Stimulated activated naive CD8-positive, alpha-beta T cell treated with anti-CD3 and anti-CD28 coated beads, Interleukin-15, amount 100 ng/mL, for 72 hours (primary cell): ENCODE data around the gene BAZ1A.
A peak's percentile ranks its signal among the peaks of the same experiment; 100 is the strongest.
"Not testable (repeated sequence)": the region's sequence is repeated elsewhere in the genome, so short reads cannot be mapped to it uniquely, and the experiment has no call there.

Source experiments
- ATAC-seq: fragments of 150-1000 bp; cut with Tn5 transposase; 2 replicates; pipeline ENCODE4 v1.10.0; 2021; ENCODE audit warnings: mild to moderate bottlenecking, moderate library complexity
- DNase-seq, 2 donors: peaks; one replicate each; pipeline ENCODE4 v3.0.0; 2021 to 2022
- H3K27ac Mint-ChIP-seq, 2 donors: one replicate each; pipeline ENCODE4 v1.8.0; 2022; ENCODE audit warnings: mild to moderate bottlenecking in 2 of 2, mixed read lengths in 2 of 2, moderate library complexity in 2 of 2
- H3K27me3 Mint-ChIP-seq: one replicate; pipeline ENCODE4 v1.8.0; 2022; ENCODE audit warnings: mixed read lengths
- H3K4me1 Mint-ChIP-seq: one replicate; pipeline ENCODE4 v1.8.0; 2022; ENCODE audit warnings: mild to moderate bottlenecking, mixed read lengths
- H3K4me3 Mint-ChIP-seq, 2 donors: one replicate each; pipeline ENCODE4 v1.8.0; 2022; ENCODE audit warnings: mild to moderate bottlenecking in 2 of 2, mixed read lengths in 2 of 2, moderate library complexity in 1 of 2
- H3K9me3 Mint-ChIP-seq, 2 donors: one replicate each; pipeline ENCODE4 v1.8.0; 2022; ENCODE audit warnings: mixed read lengths in 2 of 2

BAZ1A gene

GRCh38 chr14:34775922-34776321 lies 99.2 kb downstream of the BAZ1A start:
- no peak overlapping the region for H3K4me3 Mint-ChIP-seq
- H3K9me3 Mint-ChIP-seq: no peaks in the 10 kb centered on the region
- H3K27me3 Mint-ChIP-seq: no peaks in the 10 kb centered on the region
- H3K27ac Mint-ChIP-seq: no peak overlapping the region
- no peak for ATAC-seq
- no peak for DNase-seq
- H3K4me1 Mint-ChIP-seq: no peaks in the 10 kb centered on the region

DNA sequence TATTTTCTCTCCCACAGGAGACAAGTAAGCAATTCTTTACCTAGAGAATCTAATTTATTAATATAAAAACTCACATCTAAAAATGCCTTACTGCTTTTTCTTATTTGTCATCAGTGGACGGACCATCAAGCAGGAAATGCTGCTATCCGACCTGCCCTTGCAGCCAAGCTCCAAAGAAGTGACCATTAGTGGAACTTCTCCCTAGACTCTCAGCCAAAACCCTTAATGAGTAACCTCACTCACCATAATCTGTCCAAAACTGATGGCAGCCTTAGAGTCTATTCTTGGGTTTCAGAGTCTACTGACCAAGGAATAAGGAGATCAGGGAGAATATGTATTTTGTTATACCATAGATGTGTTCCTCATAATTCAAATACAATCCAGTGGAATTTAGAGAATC lies 99.8 kb downstream of the BAZ1A start:
- Mint-ChIP-seq H3K4me3 (no peak overlapping the region), H3K27me3 (no peaks in the 10 kb centered on the region), H3K4me1 (no peaks in the 10 kb centered on the region), H3K9me3 (no peaks in the 10 kb centered on the region), H3K27ac (peak overlapping the region in 1 of 2 donors; percentile 42)
- ATAC-seq (no peak), DNase-seq (no peak)

DNA sequence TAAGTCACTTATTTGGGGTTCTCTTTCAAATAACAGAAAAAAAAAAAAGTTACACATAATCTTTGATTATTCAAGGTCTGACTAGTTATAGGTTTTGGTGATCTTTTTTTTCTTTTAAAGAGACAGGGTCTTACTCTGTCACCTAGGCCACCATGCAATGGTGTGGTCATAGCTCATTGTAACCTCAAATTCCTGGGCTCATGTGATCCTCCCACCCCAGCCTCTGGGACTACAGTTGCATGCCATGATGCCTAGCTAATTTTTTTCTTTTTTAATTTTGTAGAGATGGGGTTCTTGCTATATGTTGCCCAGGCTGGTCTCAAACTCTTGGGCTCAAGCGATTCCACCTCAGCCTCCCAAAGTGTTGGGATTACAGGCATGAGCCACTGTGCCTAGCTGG lies 104.3 kb downstream of the BAZ1A start:
- Mint-ChIP-seq H3K4me1 (no peaks in the 10 kb centered on the region), H3K27me3 (no peaks in the 10 kb centered on the region), H3K4me3 (no peak overlapping the region), H3K27ac (peak overlapping the region in 1 of 2 donors; percentile 54), H3K9me3 (no peaks in the 10 kb centered on the region)
- DNase-seq: no peak
- no peak for ATAC-seq

- DNase-seq (no peak), ATAC-seq (no peak)
- Mint-ChIP-seq H3K4me1 (no peaks in the 10 kb centered on the region), H3K9me3 (no peaks in the 10 kb centered on the region), H3K27ac (peak overlapping the region in 1 of 2 donors; percentile 81), H3K27me3 (no peaks in the 10 kb centered on the region), H3K4me3 (no peak overlapping the region)
These were observed 108.6 kb downstream of the BAZ1A start for GRCh38 chr14:34766606-34767005.

DNA sequence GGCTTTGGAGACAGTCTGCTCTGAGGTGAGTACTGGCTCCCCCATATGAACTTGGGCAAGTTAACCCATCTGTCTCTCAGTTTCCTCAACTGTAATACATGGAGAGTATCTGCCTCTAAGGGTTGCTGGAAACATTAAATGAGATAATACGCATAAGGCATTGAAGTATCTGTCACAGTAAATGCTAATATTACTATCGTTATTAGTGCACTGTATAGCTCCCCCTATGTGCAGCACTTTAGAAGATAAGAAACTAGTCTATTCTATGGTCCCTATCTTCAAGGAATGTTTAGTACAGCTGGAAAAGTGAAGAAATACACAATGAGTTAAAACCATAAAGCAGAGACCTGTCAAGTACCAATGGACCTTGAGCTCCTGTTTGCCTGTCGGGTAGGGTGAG lies 109.1 kb downstream of the BAZ1A start:
- ATAC-seq: no peak
- no peak overlapping the region for H3K4me3 Mint-ChIP-seq

DNA sequence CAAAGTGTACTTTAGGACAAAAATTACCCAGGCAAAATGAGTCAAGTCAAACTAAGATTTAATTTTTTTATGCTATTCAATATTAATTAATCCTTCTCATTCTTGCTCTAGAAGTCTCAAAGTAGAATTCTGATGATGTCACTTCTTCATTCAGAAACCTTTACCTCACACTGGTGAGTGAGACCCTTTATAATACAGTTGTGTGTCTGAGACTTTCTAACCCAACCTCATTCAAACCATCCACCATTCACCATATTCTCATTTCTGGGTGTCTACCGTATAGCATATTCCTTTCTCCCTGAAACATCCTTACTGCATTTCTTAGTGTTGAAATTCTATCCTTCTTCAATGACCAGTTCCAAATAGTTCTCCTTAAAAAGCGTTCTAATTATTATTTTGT lies 119.9 kb downstream of the BAZ1A start:
- no peaks in the 10 kb centered on the region for H3K4me1 Mint-ChIP-seq
- H3K27ac Mint-ChIP-seq: no peak overlapping the region
- H3K27me3 Mint-ChIP-seq: no peaks in the 10 kb centered on the region
- ATAC-seq: no peak
- H3K4me3 Mint-ChIP-seq: no peak overlapping the region
- H3K9me3 Mint-ChIP-seq: no peaks in the 10 kb centered on the region
- DNase-seq: no peak

More for the DNA sequence above, 109.1 kb downstream of the BAZ1A start:
- Mint-ChIP-seq H3K4me1 (no peaks in the 10 kb centered on the region), H3K27ac (peak overlapping the region in 1 of 2 donors; percentile 81), H3K9me3 (no peaks in the 10 kb centered on the region), H3K27me3 (no peaks in the 10 kb centered on the region)
- no peak for DNase-seq

GRCh38 chr14:34754687-34755086 lies 120.5 kb downstream of the BAZ1A start:
- ATAC-seq: no peak
- no peaks in the 10 kb centered on the region for H3K27me3 Mint-ChIP-seq
- no peaks in the 10 kb centered on the region for H3K4me1 Mint-ChIP-seq
- no peak overlapping the region for H3K27ac Mint-ChIP-seq
- no peak for DNase-seq
- no peak overlapping the region for H3K4me3 Mint-ChIP-seq
- no peaks in the 10 kb centered on the region for H3K9me3 Mint-ChIP-seq

GRCh38 chr14:34750670-34751069 lies 124.5 kb downstream of the BAZ1A start:
- no peak overlapping the region for H3K4me3 Mint-ChIP-seq

DNA sequence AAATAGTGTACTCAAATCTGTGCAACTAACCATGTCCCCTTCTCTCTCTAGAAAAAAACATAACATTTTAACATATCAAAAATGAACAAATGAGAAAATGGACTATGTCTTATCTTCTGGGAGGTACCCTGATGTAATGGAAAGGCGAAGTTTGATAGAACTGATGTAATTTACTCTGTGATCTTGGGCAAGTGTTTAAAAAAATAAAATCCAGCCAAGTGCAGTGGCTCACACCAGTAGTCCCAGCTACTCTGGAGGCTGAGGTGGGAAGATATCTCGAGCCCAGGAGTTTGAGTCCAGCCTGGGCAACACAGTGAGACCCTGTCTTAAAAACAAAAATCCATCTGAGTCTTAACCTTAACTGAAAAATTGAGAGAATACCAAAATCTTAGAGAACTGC lies 124.9 kb downstream of the BAZ1A start:
- Mint-ChIP-seq H3K27ac (peak overlapping the region in 1 of 2 donors; percentile 71), H3K4me3 (no peak overlapping the region), H3K9me3 (no peaks in the 10 kb centered on the region), H3K27me3 (no peaks in the 10 kb centered on the region), H3K4me1 (no peaks in the 10 kb centered on the region)
- ATAC-seq (no peak), DNase-seq (no peak)

More at GRCh38 chr14:34750670-34751069, 124.5 kb downstream of the BAZ1A start:
- Mint-ChIP-seq H3K4me1 (no peaks in the 10 kb centered on the region), H3K9me3 (no peaks in the 10 kb centered on the region), H3K27me3 (no peaks in the 10 kb centered on the region), H3K27ac (no peak overlapping the region)
- no peak for DNase-seq
- no peak for ATAC-seq

DNA sequence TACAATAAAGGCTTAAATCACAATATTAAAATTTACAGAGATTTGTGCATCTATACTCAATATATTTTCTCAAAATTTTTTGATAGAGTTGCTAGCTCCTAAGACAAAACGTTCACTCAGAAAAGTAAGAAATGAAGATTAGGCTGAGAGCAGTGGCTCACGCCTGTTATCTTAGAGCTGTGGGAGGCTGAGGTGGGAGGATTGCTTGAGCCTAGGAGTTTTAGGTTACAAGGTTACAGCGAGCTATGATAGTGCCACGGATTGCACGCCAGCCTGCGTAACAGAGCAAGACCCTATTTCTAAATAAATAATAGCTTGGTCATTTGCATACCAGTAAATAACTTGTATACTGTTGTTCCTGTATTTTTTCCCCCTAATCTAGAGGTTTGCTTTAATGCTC lies 125.8 kb downstream of the BAZ1A start:
- no peaks in the 10 kb centered on the region for H3K9me3 Mint-ChIP-seq
- no peak overlapping the region for H3K27ac Mint-ChIP-seq
- DNase-seq (no peak), ATAC-seq (no peak)
- no peak overlapping the region for H3K4me3 Mint-ChIP-seq
- H3K4me1 Mint-ChIP-seq: no peaks in the 10 kb centered on the region
- no peaks in the 10 kb centered on the region for H3K27me3 Mint-ChIP-seq

DNA sequence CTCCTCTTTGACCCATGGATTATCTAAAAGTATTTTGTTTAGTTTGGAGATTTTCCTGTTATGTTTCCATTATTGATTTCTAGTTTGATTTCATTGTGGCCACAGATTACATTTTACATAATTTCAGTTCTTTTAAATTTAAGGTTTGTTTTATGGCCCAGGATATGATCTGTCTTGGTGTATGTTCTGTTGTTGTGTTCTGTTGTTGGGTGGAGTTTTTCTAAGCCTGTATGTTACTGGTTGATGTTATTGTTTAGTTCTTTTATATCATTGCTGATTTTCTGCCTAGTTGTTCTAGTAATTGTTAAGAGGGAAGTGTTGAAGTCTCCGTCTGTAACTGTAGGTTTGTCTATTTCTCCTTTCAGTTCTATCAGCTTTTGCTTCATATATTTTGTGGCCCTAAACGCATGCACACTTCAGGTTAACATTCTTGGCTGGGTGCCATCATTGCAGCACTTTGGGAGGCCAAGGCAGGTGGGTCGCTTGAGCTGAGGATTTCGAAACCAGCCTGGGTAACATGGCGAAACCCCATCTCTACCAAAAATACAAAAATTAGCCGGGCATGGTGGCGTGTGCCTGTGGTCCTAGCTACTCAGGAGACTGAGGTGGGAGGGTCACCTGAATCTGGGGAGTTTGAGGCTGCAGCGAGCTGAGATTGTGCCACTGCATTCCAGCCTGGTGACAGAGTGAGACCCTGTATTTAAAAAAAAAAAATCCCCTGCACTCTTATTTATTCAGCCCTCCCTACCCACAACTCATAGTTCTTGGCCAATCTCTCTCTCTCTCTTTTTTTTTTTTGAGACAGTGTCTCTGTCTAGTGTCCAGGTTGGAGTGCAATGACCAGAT lies 132.7 kb downstream of the BAZ1A start:
- DNase-seq (no peak), ATAC-seq (no peak)
- Mint-ChIP-seq H3K9me3 (peaks cover 0 to 4% of the 10 kb centered on the region in 2 donors), H3K27ac (no peak overlapping the region), H3K4me3 (no peak overlapping the region), H3K27me3 (no peaks in the 10 kb centered on the region), H3K4me1 (peaks cover 17% of the 10 kb centered on the region)

DNA sequence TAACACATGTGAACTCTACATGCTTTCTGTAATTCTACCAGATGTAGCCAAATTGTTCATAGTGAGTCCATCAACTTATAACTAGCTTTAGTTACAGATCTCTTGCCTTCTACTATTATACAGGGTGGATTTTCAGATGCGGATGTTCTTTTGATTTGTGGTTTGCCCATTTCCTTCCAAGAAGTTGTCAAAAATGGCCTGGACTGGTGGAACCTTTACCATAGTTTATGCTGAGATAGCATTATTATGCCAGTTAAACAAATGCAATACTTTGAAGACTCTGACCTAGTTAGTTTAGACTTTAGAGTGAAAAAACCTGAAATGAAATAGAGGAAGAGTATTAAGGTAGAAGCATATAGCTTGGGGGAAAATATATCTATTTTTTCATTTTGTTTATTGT lies 133.3 kb downstream of the BAZ1A start:
- Mint-ChIP-seq H3K4me1 (peaks cover 17% of the 10 kb centered on the region), H3K9me3 (peaks cover 0 to 4% of the 10 kb centered on the region in 2 donors), H3K4me3 (no peak overlapping the region), H3K27ac (peak overlapping the region in 1 of 2 donors; percentile 68), H3K27me3 (no peaks in the 10 kb centered on the region)
- DNase-seq (no peak), ATAC-seq (no peak)

- not testable (repeated sequence) for H3K27me3 Mint-ChIP-seq, ATAC-seq
These were observed 135.0 kb downstream of the BAZ1A start for GRCh38 chr14:34740139-34740538.

DNA sequence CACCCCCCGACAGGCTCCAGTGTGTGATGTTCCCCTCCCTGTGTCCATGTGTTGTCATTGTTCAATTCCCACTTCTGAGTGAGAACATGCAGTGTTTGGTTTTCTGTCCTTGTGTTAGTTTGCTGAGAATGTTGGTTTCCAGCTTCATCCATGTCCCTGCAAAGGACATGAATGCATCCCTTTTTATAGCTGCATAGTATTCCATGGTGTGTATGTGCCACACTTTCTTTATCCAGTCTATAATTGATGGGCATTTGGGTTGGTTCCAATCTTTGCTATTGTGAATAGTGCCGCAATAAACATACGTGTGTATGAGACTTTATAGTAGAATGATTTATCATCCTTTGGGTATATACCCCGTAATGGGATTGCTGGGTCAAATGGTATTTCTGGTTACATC lies 138.1 kb downstream of the BAZ1A start:
- not testable (repeated sequence) for ATAC-seq, H3K4me3 Mint-ChIP-seq, H3K9me3 Mint-ChIP-seq, H3K4me1 Mint-ChIP-seq, DNase-seq, H3K27me3 Mint-ChIP-seq, H3K27ac Mint-ChIP-seq

More at GRCh38 chr14:34740139-34740538, 135.0 kb downstream of the BAZ1A start:
- DNase-seq, H3K27ac Mint-ChIP-seq, H3K4me3 Mint-ChIP-seq, H3K9me3 Mint-ChIP-seq: not testable (repeated sequence)
- peaks cover 17% of the 10 kb centered on the region for H3K4me1 Mint-ChIP-seq

DNA sequence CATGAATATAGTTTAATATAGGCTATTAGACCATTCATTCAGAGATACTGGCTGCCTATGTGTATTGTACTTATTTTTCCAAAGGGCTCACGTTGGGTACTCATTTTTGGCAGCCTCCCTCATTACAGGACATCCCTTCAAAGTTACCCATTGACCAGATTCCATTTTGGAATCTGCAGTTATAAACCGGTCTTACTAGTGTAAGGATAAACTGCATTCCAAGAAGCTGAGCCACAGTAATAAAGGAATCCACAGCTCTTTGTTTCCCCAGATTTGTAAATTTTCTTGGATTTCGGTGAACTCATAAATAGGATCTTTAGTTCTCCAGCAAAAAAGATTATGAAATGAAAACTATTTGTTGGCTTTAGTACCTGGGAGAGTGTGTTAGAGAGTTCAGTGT lies 141.9 kb downstream of the BAZ1A start:
- DNase-seq (no peak), ATAC-seq (no peak)
- Mint-ChIP-seq H3K27me3 (no peaks in the 10 kb centered on the region), H3K4me1 (no peaks in the 10 kb centered on the region), H3K4me3 (no peak overlapping the region), H3K9me3 (peaks cover 0 to 6% of the 10 kb centered on the region in 2 donors), H3K27ac (no peak overlapping the region)

DNA sequence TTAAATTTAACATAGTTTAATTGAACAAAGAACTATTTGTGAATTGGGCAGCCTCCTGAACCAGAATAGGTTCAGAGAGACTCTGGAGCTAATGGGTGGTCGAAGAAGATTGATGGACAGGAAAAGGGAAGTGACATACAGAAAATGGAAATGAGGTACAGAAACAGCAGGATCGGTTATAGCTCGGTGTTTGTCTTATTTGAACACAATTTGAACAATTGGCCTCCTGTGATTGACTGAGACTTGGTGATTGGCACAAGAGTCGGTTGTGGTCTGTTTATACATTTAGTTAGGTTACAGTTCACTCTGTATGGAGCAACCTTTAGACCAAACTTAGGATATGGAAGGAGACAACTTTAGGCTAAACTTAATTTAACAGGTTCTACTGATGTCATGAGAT lies 142.4 kb downstream of the BAZ1A start:
- no peak for ATAC-seq
- no peak overlapping the region for H3K27ac Mint-ChIP-seq

GRCh38 chr14:34723867-34724266 lies 151.3 kb downstream of the BAZ1A start:
- Mint-ChIP-seq H3K9me3 (no peaks in the 10 kb centered on the region), H3K27ac (no peak overlapping the region), H3K4me3 (no peak overlapping the region), H3K27me3 (no peaks in the 10 kb centered on the region), H3K4me1 (peaks cover 9% of the 10 kb centered on the region)
- DNase-seq (no peak), ATAC-seq (no peak)

More for the DNA sequence above, 142.4 kb downstream of the BAZ1A start:
- H3K9me3 Mint-ChIP-seq: peaks cover 0 to 6% of the 10 kb centered on the region in 2 donors
- H3K4me3 Mint-ChIP-seq: no peak overlapping the region
- no peaks in the 10 kb centered on the region for H3K4me1 Mint-ChIP-seq
- DNase-seq: no peak
- no peaks in the 10 kb centered on the region for H3K27me3 Mint-ChIP-seq
